Osteoblast (primary cell): Measurements from ENCODE around the gene TAT. TPM values are rescaled to one million over a fixed set of nuclear protein-coding genes. Genes with fewer than 3 reads are reported as not detected.
"Not testable (repeated sequence)": the region's sequence is repeated elsewhere in the genome, so short reads cannot be mapped to it uniquely, and the experiment has no call there.

Source experiments
- DNase-seq: peaks from one replicate; pipeline ENCODE4 v3.0.0; 2011; ENCODE audit warnings: low spot score, mixed read lengths; ENCODE audit not compliant: insufficient read length; ENCODE audit errors: missing footprints
- H2AFZ ChIP-seq: 2 replicates; pipeline ENCODE4 v1.6.0; 2011; ENCODE audit warnings: mild to moderate bottlenecking, low read length
- H3K27ac ChIP-seq: 2 replicates; pipeline ENCODE4 v1.5.1; 2011; ENCODE audit warnings: mild to moderate bottlenecking, low read depth, low read length, moderate library complexity
- H3K27me3 ChIP-seq: 2 replicates; pipeline ENCODE4 v1.6.0; 2012; ENCODE audit warnings: mild to moderate bottlenecking, control low read depth, inconsistent platforms, low read length, moderate library complexity; ENCODE audit not compliant: insufficient read depth
- H3K36me3 ChIP-seq: 2 replicates; pipeline ENCODE4 v1.5.1; 2011; ENCODE audit warnings: mild to moderate bottlenecking, low read length, control low read depth, moderate library complexity; ENCODE audit not compliant: insufficient read depth
- H3K4me1 ChIP-seq: 2 replicates; pipeline ENCODE4 v1.5.1; 2011; ENCODE audit warnings: mild to moderate bottlenecking, low read length, control low read depth, moderate library complexity; ENCODE audit not compliant: insufficient read depth
- H3K4me2 ChIP-seq: 2 replicates; pipeline ENCODE4 v1.6.0; 2011; ENCODE audit warnings: mild to moderate bottlenecking, low read length; ENCODE audit not compliant: insufficient read depth
- H3K4me3 ChIP-seq: fragments of 200-600 bp; sonication (generic); 3 replicates; pipeline ENCODE4 v1.5.1; 2012; ENCODE audit warnings: mild to moderate bottlenecking, low read length, inconsistent platforms; ENCODE audit not compliant: insufficient read depth
- H3K79me2 ChIP-seq: 2 replicates; pipeline ENCODE4 v1.6.0; 2012; ENCODE audit warnings: mild to moderate bottlenecking, low read length, control low read depth, inconsistent platforms; ENCODE audit not compliant: insufficient read depth
- H3K9me3 ChIP-seq: 2 replicates; pipeline ENCODE4 v1.5.1; 2011; ENCODE audit warnings: low read depth, low read length, control low read depth
- H4K20me1 ChIP-seq: 2 replicates; pipeline ENCODE4 v1.6.0; 2012; ENCODE audit warnings: mild to moderate bottlenecking, low read length, control low read depth; ENCODE audit not compliant: insufficient read depth
- CTCF ChIP-seq: IDR thresholded peaks from 2 replicates; pipeline ENCODE4 v1.5.1; 2011; ENCODE audit warnings: mild to moderate bottlenecking, low read depth, low read length, moderate library complexity; ENCODE audit errors: extremely low read depth
- total RNA-seq: library from RNA; depleted of rRNA; stranded (reverse); fragments of >200 nt; gene quantifications from 2 replicates; pipeline ENCODE4 v1.2.3, GENCODE V29; 2012

The TAT gene
- total RNA-seq, 1 donor = under 0.01 TPM

- no peaks in the 10 kb centered on the region for H3K79me2 ChIP-seq
- no peak overlapping the region for H3K4me3 ChIP-seq
- no peaks in the 10 kb centered on the region for H3K36me3 ChIP-seq
- no peak for TF ChIP-seq CTCF
- H3K27me3 ChIP-seq = peaks cover 5% of the 10 kb centered on the region
- H3K9me3 ChIP-seq = no peaks in the 10 kb centered on the region
- H3K27ac ChIP-seq = no peak overlapping the region
- H2AFZ ChIP-seq = no peak overlapping the region
- no peaks in the 10 kb centered on the region for H3K4me1 ChIP-seq
- H4K20me1 ChIP-seq = no peaks in the 10 kb centered on the region
- no peak for DNase-seq
- H3K4me2 ChIP-seq = no peak overlapping the region
Observed at GRCh38 chr16:71610447-71610846, 33.6 kb upstream of the TAT start.

GRCh38 chr16:71609066-71609465 is 32.2 kb upstream of the TAT start:
- no peak overlapping the region for H3K4me2 ChIP-seq
- H3K4me1 ChIP-seq = no peaks in the 10 kb centered on the region
- DNase-seq = no peak
- H3K4me3 ChIP-seq = no peak overlapping the region
- H3K36me3 ChIP-seq = no peaks in the 10 kb centered on the region
- H3K79me2 ChIP-seq = no peaks in the 10 kb centered on the region
- TF ChIP-seq CTCF = no peak
- no peaks in the 10 kb centered on the region for H4K20me1 ChIP-seq
- no peak overlapping the region for H2AFZ ChIP-seq
- H3K9me3 ChIP-seq = no peaks in the 10 kb centered on the region
- H3K27ac ChIP-seq = no peak overlapping the region
- H3K27me3 ChIP-seq = peaks cover 5% of the 10 kb centered on the region

GRCh38 chr16:71600822-71601221 is 23.9 kb upstream of the TAT start:
- H3K27ac ChIP-seq = no peak overlapping the region
- no peak for TF ChIP-seq CTCF
- no peaks in the 10 kb centered on the region for H3K79me2 ChIP-seq
- no peak overlapping the region for H3K4me3 ChIP-seq
- no peak overlapping the region for H3K4me2 ChIP-seq
- H3K4me1 ChIP-seq = no peaks in the 10 kb centered on the region
- H3K36me3 ChIP-seq = no peaks in the 10 kb centered on the region
- H3K9me3 ChIP-seq = no peaks in the 10 kb centered on the region
- no peaks in the 10 kb centered on the region for H3K27me3 ChIP-seq
- DNase-seq = no peak
- H4K20me1 ChIP-seq = no peaks in the 10 kb centered on the region
- H2AFZ ChIP-seq = no peak overlapping the region

GRCh38 chr16:71598426-71598825 is 21.5 kb upstream of the TAT start:
- not testable (repeated sequence) for DNase-seq, H3K27me3 ChIP-seq, H3K27ac ChIP-seq, H3K4me3 ChIP-seq, H3K9me3 ChIP-seq, H3K79me2 ChIP-seq, H2AFZ ChIP-seq, H3K4me1 ChIP-seq, H3K4me2 ChIP-seq, H3K36me3 ChIP-seq, H4K20me1 ChIP-seq

- not testable (repeated sequence) for H3K36me3 ChIP-seq, H3K4me2 ChIP-seq, H3K27me3 ChIP-seq, DNase-seq, H3K79me2 ChIP-seq, H2AFZ ChIP-seq, H3K4me3 ChIP-seq, H3K27ac ChIP-seq, H4K20me1 ChIP-seq, H3K9me3 ChIP-seq, H3K4me1 ChIP-seq
Observed at GRCh38 chr16:71595340-71595826, 18.5 kb upstream of the TAT start.
